Measurements from ENCODE around the gene OBSCN.

OBSCN gene

GRCh38 chr1:228394571-228395394, 186.9 kb downstream of the OBSCN start:
- no peak for DNase-seq

GRCh38 chr1:228396770-228397662, 189.2 kb downstream of the OBSCN start:
- no peak for DNase-seq

DNA sequence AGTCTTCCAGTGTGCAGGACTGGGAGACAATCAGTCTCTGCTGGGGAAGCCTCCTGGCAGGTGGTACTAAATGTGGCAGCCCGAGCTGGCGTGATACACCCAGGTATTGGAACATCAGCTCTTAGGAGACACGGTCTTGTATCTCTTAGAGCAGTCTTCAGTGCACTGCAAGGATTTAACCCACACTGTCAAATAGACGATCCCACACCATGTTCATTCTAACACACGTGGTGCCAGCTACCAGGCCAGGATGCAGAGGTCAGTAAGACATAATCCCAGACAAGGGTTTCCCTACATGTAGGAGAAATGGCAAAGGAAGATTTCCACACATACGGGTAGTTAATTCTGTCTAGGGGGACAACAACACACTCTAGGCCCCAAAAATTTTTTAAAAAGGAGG, 190.1 kb downstream of the OBSCN start:
- DNase-seq: no peak

DNA sequence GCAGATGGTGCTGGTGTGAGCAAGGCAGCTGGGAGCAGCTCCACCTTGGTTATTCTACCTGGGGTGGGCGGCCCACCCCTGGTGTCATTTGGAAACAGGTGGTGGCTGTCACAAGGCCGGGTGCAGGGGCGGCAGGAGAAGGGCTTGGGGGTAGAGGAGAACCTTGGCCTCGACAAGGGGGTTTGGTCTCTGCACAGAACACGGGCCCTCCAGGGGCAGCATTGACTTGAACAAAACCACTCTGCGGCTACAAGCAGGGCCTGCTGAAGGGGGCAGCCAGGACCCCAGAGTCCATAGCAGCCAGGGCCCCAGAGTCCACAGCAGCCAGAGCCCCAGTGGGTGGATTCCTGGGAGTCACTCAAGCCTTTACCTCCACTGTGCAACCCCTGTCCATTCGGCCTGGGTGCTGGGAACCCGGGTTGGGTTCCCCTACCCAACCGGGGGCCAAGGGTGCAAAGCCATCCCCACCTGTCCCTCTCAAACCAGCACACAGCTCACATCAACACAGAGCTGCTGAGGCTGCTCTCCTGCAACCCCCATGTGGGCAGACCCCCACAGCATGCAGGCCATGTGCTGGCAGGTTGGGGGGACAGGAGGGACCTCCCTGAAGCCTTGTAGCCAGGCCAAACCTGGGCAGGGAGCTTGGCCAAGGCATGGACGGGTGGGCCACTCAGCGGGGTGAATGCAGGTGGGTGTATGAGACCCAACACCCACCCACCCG, 191.1 kb downstream of the OBSCN start:
- DNase-seq: no peak

DNA sequence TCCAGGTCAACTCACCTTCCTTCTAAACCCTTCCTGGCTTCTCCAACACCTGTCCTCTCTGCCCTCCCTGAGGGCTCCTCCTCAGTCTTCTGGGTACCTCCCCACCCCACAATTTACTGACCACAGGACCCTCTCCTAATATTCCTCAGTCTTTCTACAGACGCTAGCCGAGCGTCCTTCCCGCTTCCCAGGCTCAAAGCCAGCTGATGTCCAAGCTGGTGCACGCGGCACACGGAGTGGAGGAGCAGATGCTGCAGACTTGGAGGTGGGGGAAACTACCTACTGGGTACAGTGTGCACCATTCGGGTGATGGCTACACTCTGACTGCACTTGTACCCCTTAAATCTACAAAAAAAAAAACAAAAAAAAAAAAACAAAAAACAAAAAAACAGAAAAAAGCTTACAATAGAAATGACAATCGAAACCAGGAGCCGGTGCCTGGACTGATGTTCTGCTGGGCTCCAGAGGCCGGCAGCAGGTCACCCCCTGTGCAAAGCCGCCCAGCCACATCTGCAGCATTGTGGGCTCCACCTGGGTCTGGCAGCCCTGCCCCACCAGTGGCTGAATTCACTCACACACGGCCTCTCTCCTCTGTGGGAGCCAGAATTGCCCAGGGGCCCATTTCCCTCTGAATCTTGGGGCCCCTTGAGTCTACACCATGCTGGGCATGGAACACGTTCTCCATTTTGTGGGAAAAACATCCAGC, 191.8 kb downstream of the OBSCN start:
- no peak for DNase-seq

- no peak for DNase-seq
Measured at GRCh38 chr1:228400237-228400651, 192.4 kb downstream of the OBSCN start.

DNA sequence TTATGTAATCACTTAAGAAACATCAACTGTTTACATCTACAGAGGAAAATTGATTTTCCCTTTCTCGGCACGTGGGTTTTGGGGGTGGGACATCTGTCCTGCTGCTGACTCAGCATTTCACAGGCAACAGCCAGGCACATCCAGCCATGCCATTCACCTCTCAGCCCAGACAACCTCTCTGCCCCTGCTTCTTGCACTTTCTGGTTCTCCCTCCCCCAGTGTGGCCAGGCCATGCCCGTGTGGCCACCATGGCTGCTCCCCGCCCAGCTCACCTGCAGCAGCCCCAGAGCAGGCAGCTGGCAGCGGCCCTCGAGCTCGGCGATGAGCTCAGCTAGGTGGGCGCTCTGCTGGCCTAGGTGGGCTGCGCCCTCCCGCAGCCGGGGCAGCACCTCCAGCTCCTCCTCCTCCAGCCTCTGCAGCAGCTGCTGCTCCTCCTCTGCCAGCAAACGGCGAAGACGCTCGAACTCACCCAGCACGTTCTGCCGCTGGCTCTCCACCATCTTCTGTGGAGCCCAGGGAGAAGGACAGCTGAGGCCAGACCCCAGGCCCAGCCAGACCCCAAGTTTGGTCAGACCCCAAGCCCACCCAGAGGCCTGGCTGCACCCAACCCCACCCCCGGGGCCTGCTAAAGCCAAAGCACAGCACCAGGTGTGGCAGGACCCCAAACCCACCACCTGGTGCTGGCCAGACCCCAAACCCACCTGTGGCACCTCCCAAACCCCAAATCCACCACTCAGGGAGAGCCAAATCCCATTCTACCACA, 193.0 kb downstream of the OBSCN start:
- DNase-seq: no peak

- no peak for DNase-seq
Measured at GRCh38 chr1:228401782-228402640, 194.2 kb downstream of the OBSCN start.

GRCh38 chr1:228402641-228403025, 194.8 kb downstream of the OBSCN start:
- no peak for DNase-seq

DNA sequence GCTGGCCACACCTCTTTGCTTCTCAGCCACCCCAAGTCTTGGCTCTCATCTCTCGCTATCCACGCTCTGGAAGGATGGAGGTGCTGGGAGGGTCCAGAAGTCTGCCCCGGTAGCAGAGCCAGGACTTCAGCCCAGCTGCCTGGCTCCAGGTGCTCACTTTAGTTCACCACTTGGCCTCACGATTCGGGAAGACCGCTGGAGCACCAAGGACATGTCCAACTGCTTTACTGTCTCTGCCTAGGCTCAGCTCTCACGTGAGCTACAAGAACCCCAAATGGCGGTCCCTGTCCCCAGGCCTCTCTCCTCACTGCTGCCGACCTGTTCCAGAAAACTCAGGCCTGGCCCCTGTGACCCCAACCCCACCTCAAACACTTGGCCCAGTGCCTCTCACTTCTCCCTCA, 195.4 kb downstream of the OBSCN start:
- peak; percentile 37 for DNase-seq

DNA sequence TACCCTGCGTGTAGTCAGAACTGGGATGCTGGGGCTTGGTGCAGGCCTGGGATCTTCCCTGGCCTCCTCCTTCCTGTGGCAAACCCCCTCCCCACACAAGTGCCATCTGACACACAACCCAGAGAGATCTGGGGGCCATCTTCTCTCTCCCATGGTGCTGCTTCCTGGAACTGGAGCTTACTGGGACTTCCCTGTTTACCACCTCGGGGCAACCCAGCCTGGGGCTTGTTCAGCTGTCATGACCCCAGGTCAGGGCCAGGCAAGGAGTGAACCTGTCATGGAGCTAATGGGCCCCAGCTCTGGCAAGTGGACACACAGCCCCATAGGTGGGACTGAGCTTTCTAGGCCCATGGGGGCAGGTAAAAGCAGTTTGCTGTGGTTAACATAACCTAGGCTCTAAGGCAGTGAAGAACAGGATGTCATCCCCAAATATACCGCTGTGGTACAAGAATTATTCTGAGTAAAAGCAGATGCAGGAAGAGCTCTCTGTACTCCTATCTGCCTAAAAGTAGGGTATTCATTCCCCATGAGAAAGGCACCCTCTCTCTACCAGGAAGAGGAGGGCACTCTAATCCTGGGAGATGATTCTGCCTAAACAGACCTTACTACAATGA, 196.4 kb downstream of the OBSCN start:
- DNase-seq: no peak

DNA sequence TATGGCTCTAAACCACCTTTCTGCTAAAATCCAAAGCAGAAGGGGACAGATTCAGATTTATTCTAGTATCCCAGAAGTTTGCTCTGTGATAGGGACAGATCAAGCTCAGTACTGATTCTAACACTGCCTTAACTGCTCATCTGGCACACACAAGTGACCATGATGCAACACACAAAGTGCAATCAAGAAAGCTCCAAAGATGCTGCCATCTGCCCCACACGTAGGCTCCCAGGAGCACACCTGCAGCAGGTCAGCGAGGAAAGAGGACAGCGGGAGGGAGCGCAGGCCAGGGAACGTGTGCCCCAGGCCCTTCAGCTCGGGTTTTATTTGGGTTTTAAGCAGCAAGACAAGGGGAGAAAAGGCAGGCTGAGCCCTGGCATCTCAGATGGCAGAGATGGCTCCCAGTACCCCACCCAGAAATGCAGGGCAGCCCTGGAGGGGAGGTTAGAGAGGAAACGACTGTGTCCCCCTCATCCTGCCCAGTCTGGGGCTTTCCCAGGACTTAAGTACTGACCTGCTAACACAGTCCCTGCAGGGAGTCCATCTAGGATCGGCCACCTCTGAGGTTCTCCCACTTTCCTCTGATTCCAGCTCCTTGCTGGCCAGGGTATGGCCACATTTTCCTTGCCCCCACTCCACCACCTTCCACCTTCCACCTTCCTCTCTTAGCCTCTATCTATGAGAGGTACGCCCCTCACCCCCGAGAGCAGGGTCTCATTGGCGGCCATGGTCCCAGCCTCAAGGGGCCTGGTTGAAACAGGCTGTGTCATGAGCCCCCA, 197.5 kb downstream of the OBSCN start:
- DNase-seq: no peak

GRCh38 chr1:228405979-228406228, 198.1 kb downstream of the OBSCN start:
- DNase-seq: no peak

GRCh38 chr1:228407106-228408040, 199.5 kb downstream of the OBSCN start:
- no peak for DNase-seq

DNA sequence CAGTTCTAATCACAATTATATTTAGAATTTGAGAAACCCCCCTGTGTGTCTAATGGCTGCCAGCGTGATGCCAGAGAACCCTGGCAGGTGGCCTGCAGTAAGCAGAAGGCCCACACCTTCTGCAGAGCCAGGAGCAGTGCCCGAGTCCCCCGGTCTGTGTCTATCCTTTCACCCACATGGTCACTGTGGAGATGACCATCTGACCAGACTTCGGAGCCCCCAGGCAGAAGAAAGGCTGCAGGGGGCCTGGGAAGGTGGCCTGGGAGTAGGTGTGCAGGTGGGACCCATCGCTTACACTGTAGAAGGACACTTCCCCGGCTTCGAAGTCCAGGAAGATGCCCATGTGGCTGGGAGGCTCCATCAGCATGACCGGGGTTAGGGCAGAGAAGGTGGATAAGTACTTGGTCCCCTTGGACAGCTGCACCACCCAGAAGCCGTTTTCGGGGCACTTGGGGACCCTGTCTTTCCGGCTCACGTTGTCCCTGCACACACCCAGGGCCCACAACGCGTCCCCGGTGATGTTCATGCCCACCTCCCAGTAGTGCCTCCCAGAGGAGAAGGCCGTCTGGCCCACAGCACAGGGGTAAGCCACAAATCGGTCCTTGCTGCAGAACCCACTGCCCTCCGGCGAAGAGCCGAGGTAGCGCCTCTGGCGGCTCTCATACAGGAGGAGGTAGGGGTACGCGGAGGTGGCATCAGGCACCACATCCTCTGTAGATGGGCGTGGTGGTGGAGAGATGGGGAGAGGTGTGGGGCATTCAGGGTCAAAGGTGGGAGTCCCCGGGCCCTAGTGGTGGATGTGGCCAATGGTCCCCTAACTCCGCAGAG, 200.4 kb downstream of the OBSCN start:
- no peak for DNase-seq

- no peak for DNase-seq
Measured at GRCh38 chr1:228408869-228409805, 201.3 kb downstream of the OBSCN start.

GRCh38 chr1:228410015-228410414, 202.2 kb downstream of the OBSCN start:
- no peak for DNase-seq

All from hematopoietic multipotent progenitor cell treated with erythropoietin and hydrocortisone succinate and interleukin-3 and kit ligand, for 8 days (in vitro differentiated cells).